NCI-H2029 (cell line): ENCODE measurements around the gene PCBP3.
"Not testable (repeated sequence)": the region's sequence is repeated elsewhere in the genome, so short reads cannot be mapped to it uniquely, and the experiment has no call there.

Source experiments
- DNase-seq: peaks from one replicate; lab custom pipeline; 2025; lab: John Stamatoyannopoulos, UW

Gene PCBP3

GRCh38 chr21:45828580-45829570, 185.3 kb downstream of the PCBP3 start:
- no peak for DNase-seq

- no peak for DNase-seq
Observed at GRCh38 chr21:45829668-45830067, 186.1 kb downstream of the PCBP3 start.

GRCh38 chr21:45830221-45830640, 186.7 kb downstream of the PCBP3 start:
- DNase-seq = no peak

- DNase-seq = no peak
Observed at GRCh38 chr21:45830720-45831366, 187.3 kb downstream of the PCBP3 start.

- DNase-seq = no peak
Observed at GRCh38 chr21:45831991-45832740, 188.6 kb downstream of the PCBP3 start.

GRCh38 chr21:45832741-45833235, 189.3 kb downstream of the PCBP3 start:
- DNase-seq = not testable (repeated sequence)

- DNase-seq = no peak
Observed at GRCh38 chr21:45833414-45833813, 189.9 kb downstream of the PCBP3 start.

GRCh38 chr21:45834026-45834715, 190.6 kb downstream of the PCBP3 start:
- DNase-seq = no peak

GRCh38 chr21:45834821-45835293, 191.3 kb downstream of the PCBP3 start:
- DNase-seq = no peak

GRCh38 chr21:45835301-45836267, 192.1 kb downstream of the PCBP3 start:
- DNase-seq = no peak

GRCh38 chr21:45836268-45836655, 192.7 kb downstream of the PCBP3 start:
- DNase-seq = no peak

- DNase-seq = no peak
Observed at GRCh38 chr21:45836694-45837670, 193.5 kb downstream of the PCBP3 start.

- no peak for DNase-seq
Observed at GRCh38 chr21:45837936-45838335, 194.4 kb downstream of the PCBP3 start.

GRCh38 chr21:45838634-45839033, 195.1 kb downstream of the PCBP3 start:
- DNase-seq = no peak

- no peak for DNase-seq
Observed at GRCh38 chr21:45839274-45839673, 195.7 kb downstream of the PCBP3 start.

- no peak for DNase-seq
Observed at GRCh38 chr21:45841033-45841432, 197.5 kb downstream of the PCBP3 start.

- DNase-seq = no peak
Observed at GRCh38 chr21:45843426-45843825, 199.9 kb downstream of the PCBP3 start.

- no peak for DNase-seq
Observed at GRCh38 chr21:45844181-45844580, 200.7 kb downstream of the PCBP3 start.
